AG09309 (cell line): ENCODE measurements around the gene IL22.
A peak's percentile ranks its signal among the peaks of the same experiment; 100 is the strongest.

ENCODE experiments used
- DNase-seq: peaks from one replicate; pipeline ENCODE4 v3.0.0-alpha.2; 2010; ENCODE audit warnings: low read depth
- H3K4me3 ChIP-seq: 2 replicates; pipeline ENCODE4 v1.5.1; 2011; ENCODE audit warnings: mild to moderate bottlenecking, low read depth, low read length, moderate library complexity; ENCODE audit not compliant: control insufficient read depth
- TF ChIP-seq, protein P1 (sequence below): IDR thresholded peaks from 2 replicates; pipeline ENCODE4 v1.5.1; 2011; ENCODE audit warnings: mild to moderate bottlenecking, low read depth, low read length, inconsistent platforms; ENCODE audit not compliant: insufficient read depth, control insufficient read depth; ENCODE audit errors: missing control alignments

The IL22 gene

DNA sequence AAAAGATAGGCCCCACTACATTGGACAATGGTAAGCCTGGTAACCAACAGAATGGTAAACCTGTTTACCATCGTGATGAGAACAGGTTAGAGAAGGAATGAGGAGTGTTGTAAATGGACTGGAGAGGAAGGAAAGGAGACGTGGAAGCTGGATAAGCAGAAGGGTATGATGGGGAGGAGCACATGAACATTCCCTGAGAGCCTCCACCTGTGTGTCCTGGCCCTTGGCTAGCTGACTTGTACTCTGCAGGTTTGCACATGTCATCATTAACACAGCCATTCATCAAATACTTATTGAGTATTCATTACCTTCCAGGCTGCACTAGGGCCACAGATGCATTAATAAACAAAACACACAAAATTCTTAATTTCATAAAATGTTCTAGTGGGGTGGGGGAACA lies 23.4 kb downstream of the IL22 start:
- no peak overlapping the region for H3K4me3 ChIP-seq
- no peak for DNase-seq
- TF ChIP-seq, protein P1, sequence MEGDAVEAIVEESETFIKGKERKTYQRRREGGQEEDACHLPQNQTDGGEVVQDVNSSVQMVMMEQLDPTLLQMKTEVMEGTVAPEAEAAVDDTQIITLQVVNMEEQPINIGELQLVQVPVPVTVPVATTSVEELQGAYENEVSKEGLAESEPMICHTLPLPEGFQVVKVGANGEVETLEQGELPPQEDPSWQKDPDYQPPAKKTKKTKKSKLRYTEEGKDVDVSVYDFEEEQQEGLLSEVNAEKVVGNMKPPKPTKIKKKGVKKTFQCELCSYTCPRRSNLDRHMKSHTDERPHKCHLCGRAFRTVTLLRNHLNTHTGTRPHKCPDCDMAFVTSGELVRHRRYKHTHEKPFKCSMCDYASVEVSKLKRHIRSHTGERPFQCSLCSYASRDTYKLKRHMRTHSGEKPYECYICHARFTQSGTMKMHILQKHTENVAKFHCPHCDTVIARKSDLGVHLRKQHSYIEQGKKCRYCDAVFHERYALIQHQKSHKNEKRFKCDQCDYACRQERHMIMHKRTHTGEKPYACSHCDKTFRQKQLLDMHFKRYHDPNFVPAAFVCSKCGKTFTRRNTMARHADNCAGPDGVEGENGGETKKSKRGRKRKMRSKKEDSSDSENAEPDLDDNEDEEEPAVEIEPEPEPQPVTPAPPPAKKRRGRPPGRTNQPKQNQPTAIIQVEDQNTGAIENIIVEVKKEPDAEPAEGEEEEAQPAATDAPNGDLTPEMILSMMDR: no peak

DNA sequence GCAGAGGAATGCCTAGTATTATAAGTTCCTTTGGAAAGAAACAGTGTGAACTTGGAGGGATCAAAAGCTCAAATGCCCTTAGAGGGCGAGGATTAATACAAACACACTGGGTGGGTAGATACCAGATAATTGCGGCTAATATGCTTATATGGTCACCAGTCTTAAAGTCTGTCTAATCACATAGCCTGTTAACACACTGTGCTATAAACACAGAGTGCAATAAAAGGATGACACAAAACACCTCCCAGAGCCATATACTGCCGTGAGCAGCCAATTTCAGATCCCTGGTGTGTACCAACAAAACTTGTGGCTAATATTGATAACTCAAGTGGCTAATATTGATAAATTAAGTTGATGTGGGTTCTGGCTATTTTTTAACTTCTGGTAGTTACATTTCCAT lies 26.0 kb downstream of the IL22 start:
- H3K4me3 ChIP-seq: no peak overlapping the region
- TF ChIP-seq, protein P1: no peak
- no peak for DNase-seq

DNA sequence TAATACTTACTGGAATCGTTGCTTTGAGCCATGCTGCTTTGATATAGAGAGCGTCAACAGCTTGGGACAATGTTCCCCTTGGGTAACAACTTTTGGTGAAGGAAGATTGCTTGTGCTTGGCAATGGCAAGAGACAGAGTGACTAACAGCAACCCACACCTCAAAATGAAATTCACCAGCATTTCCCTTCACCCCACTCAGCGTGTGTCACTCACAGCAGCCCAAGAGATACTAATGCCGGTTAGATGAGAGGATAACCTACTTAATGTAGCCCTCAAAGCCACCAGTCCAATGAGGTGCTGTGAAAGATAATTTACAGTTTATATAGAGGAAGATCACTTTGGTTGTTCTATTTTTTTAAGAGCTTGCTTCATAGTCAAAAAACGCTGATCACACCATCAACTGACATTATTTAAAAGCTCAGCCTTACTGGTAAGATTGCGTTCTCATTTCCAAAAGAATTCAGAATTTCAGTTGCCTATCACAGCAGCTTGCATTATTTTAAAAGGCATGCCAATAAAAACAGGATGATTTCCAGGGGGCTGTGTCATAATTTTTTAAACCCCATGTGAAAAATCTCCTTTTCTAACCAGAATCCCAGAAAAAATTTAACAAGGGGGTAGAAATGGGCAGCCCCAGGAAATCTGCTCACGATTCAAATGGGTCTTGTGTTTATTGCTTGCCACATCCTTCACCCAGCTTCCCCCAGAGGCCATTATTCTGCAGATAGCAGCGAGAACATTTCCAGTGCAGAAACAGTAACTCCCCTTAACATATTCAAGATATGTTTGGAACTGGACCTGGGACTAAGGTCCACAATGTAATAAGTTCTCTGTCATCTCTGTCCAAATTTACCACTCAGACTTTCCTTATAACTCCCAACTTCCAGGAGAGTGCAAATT lies 27.6 kb downstream of the IL22 start, which contains the start of gene IL26:
Gene IL26 (minus strand): TSS at position 235 of the 901 bp plus-strand sequence. CDS start 54 bp downstream, at position 181.
- H3K4me3 ChIP-seq: no peak within 1 kb of the TSS
- DNase-seq: no peak
- TF ChIP-seq, protein P1: no peak

DNA sequence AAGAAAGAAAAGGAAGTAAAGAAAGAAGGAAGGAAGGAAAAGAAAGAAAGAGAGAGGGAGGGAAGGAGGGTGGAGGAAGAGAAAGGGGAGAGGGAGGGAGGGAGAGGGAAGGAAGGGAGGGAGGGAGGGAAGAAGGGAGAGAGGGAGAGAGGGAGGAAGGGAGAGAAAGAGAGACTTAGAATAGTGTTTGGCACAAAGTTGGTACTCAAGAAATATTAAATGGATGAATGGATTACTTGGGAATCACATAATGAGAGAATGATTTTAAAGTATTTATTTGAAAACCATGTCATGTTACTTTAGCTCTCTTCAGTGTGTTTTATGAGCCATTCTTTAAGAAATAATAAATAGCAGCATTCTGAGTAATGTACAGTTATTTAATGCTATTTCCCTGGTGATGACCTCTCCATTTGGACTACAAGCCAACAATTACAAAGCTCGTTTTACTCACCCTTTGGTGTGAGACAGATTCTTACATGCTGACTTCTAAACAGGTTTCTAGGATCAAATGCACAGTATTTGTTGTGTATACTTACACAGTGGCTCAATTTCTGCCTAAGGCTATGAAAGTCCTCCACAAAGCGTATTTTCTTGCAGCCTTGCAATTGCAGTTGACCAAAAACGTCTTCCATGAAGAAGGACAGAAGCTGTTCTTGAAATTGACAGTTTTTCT lies 28.7 kb downstream of the IL22 start:
- peak; percentile 55 for DNase-seq
- TF ChIP-seq, protein P1: no peak
- H3K4me3 ChIP-seq: no peak overlapping the region

DNA sequence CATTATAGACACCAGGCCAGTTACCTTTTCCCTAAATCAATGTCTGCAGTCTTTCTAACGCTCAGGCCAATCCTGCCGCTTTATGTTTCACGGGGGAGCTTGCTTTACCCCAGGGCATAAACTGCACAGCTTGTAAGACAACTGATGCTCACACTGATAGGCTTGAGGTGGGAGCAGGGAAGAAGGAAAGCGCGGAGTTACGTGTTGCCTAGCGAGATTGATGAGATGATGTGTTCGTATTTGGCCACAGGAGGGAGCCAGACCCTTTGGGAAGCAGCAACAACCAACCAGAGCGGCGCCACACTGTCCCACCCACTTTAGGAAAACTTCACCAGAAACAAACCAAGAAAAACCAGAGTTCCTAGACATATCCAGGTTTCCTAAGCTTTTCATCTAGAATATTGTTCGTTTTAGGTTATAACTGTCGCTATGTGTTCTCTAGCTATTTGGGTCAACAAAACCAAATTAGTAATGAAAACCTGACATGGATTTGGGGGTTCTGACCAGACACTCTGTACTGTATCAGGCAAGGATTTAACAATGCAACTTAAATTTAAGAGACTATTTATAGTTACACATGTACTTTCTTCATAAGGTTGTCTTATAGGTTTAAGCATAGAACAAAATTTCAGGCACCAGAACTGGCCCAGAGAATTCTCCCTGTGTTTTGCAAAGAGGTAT lies 30.2 kb downstream of the IL22 start:
- peak; percentile 69 for DNase-seq
- TF ChIP-seq, protein P1: peak; percentile 86
- no peak overlapping the region for H3K4me3 ChIP-seq

DNA sequence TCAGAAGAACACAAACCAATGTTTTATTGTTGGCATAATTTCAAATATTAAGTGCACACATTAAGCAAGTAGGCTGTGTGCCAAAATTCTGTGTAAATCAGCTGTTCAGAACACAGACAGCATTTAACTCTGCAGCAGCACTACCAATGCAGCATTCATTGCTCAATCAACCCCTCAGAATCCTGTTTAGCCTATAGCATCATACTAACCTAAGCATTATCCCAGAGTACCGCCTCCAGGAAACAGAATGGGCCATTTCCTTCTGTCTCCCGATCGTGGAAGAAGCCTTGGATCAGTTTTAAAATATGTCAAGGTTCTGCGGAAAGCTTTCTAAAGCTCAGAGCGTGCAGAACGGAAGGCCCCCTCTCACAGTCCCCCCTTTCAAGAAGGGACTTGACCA lies 31.1 kb downstream of the IL22 start:
- TF ChIP-seq, protein P1: no peak
- no peak for DNase-seq

More for the DNA sequence above, 31.1 kb downstream of the IL22 start:
- H3K4me3 ChIP-seq: no peak overlapping the region
